Amygdala (tissue), 56 donors: ENCODE measurements around the gene RFX5.
"Not testable (repeated sequence)": the region's sequence is repeated elsewhere in the genome, so short reads cannot be mapped to it uniquely, and the experiment has no call there.

Experiments used
- DNase-seq, 56 donors: peaks; one replicate each; lab custom pipeline; 2025; lab: John Stamatoyannopoulos, UW

The RFX5 gene

DNA sequence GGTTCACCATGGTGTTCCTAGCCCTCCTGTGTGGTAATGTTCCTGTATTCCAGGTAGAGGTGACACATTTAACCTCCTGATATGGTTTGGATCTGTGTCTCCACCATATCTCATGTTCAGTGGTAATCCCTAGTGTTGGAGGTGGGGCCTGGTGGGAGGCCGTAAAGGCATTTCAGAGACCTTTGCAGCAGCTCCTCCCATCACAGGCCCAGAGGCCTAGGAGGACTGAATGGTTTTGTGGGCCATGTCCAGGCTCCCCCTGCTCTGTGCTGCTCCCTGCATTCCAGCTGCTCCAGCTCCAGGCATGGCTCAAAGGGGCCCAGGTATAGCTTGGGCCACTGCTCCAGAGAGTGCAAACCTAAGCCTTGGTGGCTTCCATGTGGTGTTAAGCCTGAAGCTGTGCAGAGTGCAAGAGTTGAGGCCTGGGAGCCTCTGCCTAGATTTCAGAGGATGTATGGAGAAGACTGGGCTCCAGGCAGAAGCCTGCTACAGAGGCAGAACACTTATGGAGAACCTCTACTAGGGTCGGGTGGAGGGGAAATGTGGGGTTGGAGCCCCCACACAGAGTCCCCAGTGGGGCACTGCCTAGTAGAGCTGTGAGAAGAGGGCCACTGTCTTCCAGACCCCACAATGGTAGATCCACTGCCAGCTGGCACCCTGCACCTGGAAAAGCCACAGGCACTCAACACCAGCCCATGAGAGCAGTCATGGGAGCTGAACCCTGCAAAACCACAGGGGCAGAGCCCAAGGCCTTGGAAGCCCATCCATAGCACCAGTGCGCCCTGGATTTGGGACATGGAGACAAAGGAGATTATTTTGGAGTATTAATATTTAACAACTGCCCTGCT lies 15.5 kb upstream of the RFX5 start:
- DNase-seq = no peak

DNA sequence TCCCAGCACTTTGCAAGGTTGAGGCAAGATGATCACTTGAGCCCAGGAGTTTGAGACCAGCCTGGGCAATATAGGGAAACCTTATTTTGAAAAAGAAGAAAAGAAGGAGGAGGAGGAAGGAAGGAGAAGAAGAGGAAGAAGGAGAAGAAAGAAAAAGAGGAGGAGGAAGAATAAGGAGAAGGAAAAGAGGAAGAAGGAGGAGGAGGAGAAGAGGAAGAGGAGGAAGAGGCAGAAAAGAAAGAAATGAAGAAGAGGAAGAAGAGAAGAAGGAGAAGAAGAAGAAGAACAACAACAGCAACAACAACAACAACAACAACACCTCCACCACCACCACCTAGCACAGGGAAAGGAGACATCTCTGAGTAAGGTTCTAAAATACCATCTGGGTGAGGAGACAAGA lies 14.8 kb upstream of the RFX5 start:
- no peak for DNase-seq

DNA sequence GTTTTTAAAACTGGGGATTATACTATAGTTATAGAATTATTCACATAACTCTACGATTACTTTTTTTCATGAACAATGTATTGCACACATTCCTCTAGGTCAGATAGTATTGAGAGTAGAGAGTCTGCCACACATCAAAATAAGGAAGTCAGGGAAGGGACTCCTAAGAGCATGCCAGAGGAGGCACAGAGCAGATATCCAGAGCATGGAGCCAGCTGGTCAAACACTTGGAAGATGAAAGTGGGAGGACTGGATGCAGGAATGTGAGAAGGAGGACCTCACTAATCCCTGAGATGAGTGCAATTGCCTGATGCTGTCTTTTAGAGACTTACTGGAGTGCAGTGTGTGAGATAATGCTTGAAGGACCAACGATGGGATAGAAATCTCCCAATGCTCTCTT lies 9.6 kb upstream of the RFX5 start:
- DNase-seq = no peak

DNA sequence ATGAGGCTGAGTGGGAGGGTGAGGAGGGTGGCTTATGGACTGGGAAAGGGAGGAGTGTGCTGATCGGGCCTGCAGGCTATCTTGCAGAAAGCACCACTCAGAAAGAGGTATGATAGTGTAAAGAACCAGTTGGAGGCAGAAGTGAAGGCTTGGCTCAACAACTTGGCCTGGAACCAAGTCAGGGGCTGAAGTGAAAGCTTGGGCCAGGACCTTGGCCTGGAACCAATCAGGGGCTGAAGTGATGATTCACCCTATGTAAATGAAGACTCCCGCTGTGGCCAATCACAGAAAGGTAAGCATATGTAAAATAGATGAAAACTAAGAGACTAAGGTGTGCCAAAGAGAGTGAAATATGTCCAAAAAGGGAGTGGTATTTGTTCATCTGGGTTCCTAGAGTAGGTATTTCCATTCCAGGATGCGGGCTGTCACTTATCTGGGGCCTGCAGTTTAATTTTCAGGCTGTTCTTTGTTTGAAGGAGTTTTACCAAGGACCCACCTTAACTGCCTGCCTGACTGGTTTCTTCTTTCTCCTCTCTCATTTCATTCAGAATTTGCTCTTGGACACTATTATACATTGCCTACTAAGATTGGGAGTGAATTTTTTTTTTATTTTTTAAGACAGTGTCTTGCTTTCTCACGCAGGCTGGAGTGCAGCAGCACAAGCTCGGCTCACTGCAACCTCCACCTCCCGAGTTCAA lies 5.1 kb upstream of the RFX5 start:
- DNase-seq = no peak

DNA sequence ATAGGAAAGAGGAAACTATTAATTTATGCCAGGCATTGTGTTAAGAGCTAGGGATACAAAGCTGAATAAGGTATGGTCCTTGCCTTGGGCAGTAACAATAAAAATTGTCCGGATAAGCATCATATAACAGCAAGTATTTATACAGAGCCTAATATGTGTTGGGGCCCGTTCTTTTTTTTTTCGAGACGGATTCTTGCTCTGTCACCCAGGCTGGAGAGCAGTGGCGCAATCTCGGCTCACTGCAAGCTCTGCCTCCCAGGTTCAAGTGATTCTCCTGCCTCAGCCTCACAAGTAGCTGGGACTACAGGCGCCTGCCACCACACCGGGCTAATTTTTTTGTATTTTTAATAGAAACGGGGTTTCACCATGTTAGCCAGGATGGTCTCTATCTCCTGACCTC lies 3.3 kb upstream of the RFX5 start:
- DNase-seq = not testable (repeated sequence)

DNA sequence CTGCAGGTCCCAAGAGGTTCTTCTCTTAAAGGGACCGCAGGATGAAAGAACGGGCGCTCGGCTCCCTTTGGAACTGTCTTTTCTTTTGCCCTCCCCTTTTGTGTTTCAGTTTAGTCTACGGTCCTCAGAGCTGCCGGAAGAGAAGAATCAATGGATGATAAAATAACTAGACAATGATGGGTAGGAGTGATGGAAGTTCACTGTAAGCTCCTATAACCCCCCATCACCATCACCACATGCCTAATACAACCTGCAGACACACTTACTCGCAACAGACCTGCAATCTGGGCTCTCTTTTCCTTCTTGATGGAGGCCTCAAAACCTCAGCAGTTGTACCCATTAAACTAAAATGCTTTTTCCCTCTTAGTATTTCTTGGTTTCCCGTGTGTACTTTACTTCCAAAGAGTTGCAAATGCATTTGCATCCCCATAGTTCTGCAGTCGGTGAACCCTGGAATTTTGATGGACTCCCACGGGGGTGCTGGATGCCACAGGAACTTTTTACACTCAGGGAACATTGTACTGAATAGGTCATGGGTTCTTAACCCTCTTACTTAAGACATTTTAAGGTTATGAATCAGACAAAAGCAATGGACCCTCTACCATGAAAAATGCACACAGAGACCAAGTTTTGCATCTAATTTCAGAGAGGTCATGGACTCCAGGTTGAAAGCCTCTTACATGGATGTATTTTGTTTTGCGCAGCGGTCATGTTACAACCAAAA lies 633 bp upstream of the RFX5 start:
- DNase-seq = no peak

DNA sequence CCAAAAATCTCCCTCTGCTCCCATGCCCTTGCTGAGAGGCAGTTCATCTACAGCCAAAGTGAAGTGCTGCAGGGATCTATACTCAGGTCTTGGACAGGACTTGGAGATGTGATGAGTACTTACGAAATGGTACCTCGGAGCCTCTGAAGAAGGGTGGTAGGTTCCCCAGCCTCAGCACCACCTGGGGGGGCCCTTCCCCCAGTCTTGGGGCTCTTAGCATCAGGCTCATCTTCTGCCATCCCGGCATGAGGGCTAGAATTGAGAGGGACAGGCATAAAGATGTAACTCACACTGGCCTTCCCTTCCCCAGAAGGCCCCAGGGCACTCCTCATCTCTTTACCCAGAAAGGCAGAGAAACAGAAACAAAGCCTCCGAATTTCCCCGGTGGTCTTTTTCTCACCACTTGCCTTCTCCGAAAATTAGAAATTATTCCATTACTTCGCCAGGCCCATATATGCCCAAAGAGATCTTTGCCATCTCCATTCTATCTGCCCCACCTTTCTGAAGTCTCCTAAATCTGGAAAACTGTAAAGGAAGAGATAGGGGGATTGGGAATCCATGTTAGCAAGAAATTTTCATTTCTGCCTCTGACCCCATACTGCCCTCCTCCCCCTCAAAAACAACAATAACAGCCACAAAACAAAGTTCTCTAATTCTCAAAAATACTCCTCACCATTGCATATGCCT lies 827 bp downstream of the RFX5 start:
- DNase-seq = no peak

DNA sequence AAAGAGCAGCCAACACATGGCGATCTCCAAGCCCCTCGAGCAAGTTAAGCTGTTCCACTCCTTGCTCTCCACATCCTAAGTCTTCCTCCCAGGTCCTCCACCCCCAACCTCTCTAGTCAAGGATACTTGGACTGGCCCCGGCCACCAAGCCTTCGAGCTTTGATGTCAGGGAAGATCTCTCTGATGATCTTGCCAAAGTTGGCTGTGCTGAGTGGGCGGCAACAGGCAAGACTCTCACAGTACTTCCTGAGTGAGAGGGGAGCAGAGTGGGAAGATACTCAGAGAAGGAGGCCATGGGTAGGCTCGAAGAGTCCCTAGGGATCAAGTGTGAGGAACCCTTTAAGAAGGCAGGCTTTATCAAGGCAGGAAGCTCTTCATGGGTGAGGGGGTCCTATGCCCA lies 2.8 kb downstream of the RFX5 start:
- DNase-seq = no peak

DNA sequence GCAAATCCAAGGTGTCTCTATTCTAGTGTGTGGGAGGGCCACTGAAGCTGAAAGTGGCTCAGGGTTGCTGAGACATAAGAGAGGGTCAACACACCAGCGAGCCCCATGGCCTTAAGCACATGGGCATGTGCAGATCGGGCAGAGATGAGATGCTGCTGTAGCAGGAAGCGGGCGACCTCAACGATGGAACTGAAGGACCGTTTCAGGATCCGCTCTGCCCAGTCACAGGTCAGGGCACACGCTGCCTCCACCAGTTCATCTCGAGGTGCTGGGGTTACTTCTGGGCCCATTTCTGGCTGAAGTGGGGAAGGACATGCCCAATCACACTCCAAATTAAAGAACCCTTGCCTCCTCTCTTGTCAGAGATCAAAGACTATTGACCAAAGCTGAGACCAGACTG lies 3.5 kb downstream of the RFX5 start:
- no peak for DNase-seq

DNA sequence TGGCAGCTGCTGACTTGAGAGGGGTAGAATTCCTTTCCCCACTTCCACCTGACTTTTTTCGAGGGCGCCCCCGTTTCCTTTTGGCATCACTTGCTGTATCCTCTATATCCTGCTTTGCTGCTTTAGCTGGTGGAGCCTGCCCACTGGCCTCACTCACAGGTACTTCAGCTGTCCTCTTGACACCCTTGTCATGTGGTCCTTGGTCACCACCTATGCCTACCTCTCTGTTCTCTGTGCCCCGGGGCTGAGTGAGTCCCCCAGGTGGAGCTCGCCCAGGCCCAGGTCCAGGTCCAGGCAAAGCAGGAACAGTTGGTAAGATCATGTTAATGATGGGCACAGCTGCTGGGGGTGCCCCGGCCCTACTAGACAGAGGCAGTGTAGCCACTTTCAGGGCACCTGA lies 4.5 kb downstream of the RFX5 start:
- DNase-seq = no peak

DNA sequence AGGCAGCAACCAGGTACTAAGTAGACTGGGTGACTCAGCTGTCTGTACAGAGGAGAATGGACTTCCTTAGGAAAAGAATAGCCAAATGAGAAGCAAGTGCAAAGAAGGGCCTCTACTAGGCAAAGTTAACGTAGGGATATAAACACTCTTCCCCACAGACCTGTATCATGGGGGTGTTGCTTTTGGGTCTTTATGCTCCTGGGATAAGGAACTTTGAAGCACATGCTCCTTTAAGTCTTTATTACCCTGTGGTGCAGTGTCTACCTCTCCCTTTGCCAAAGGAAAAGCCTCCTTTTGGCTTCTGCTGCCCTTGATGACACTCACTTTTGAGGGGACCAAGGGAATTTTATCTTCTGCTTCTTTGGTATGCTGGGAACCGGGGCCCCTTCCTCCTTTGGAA lies 5.0 kb downstream of the RFX5 start:
- no peak for DNase-seq

DNA sequence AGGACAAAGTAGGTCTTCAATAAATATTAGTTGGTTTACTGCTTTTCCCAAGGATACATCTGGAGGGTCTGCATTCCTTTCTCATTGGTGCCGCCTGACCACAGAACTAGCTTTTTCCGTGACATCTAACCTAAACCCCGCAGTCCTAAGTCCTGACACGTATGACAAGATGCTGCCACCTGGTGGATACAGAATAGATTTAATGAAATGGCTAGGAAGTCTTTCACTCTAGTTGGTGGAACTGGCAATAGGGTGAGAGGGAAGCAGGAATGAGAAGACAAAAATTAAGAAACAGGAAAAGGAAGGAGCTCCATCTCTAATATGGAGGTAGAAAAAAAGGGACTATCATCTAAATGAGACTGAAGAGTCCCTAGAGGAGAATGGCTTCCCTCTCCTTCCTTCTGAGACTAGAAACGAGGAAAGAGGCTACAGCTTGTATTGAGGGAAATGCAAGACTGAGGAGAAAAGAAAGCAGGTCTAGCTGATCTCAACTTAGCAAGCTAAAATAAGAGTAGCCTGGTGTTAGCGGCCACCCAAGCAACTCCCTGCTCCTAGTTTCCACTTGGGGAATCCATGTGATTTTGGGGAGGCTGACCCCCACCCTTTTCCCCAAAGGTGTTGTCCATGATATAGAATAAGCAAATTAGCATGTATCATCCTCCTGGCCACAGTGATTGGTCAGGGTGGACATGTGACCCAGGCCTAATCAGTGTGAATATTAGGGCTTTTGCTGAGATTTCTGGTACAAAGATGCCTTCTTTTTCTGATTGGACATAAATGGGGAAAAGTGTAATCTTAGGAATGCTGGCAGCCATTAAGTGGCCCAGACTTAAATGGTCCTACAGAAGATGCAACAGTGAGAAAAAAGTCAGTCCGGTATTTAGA lies 5.9 kb downstream of the RFX5 start:
- peak in 35 of 56 donors; percentile 1 to 74 (median 29) for DNase-seq

DNA sequence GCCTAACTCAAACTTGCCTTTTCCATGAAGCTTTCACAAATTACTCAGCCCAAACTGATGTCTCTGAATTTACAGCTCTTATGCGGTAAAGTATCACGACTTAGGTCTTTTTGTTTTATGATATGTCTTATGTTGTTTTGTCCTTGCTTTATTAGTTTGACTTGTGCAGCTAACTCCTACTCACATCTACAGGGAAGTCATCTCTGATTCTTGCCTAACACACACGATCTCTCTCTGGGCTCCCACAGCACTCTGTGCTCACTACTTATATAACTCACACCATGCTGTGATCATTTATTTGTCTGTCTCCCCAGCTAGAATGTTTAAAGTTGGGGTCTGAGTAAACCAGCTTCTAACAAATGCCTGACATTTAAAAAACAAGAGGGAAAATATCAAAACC lies 10.5 kb downstream of the RFX5 start:
- DNase-seq = no peak

DNA sequence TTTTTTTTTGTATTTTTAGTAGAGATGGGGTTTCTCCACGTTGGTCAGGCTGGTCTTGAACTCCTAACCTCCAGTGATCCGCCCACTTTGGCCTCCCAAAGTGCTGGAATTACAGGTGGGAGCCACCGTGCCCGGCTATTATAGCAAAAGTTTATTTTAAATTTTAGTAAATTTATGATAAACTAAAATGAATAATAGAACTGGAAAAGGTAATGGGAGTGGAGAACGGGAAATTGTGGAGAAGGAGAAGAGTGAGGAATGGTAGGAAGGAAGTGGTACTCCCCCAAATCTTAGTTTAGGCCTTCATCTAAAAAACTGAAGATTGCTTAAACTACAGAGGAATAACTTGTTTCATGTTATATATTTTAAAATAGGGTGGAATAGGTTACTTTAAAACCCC lies 12.2 kb downstream of the RFX5 start:
- no peak for DNase-seq

DNA sequence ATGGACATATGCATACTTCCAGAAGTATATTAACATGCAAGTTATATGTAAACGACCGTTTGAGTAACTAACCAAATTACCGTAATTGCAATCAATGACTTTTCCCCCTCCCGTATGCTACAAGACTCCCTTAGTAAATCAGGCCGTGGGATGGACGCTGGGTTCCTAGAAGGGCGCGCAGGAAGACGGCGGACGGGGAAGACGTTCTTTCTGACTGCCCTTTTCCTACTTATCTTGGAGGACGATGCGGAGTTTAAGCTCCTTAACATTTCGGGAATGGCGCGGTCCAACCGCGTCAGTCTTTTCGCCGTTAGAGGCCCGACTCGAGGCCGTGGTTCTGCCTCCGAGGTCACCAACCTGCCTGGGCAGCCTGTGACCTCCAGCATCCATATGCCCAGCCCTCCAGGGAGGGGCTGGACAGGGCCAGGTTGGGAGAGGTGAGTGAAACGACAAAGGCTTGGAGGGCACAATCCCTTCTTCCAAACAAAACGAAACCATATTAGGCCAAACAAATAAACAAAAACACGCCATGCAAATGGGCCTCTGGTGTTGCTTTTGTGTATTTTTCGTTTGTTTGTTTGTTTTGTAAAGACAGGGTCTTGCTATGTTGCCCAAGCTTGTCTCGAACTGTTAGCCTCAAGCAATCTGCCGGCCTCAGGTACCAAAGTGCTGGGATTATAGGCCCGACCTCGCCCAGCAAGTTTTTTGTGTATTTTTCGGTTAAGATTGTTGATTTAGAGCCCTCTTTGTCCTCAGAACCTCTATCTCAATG lies 19.0 kb downstream of the RFX5 start:
- DNase-seq = peak in 16 of 56 donors; percentile 10 to 66 (median 44)

DNA sequence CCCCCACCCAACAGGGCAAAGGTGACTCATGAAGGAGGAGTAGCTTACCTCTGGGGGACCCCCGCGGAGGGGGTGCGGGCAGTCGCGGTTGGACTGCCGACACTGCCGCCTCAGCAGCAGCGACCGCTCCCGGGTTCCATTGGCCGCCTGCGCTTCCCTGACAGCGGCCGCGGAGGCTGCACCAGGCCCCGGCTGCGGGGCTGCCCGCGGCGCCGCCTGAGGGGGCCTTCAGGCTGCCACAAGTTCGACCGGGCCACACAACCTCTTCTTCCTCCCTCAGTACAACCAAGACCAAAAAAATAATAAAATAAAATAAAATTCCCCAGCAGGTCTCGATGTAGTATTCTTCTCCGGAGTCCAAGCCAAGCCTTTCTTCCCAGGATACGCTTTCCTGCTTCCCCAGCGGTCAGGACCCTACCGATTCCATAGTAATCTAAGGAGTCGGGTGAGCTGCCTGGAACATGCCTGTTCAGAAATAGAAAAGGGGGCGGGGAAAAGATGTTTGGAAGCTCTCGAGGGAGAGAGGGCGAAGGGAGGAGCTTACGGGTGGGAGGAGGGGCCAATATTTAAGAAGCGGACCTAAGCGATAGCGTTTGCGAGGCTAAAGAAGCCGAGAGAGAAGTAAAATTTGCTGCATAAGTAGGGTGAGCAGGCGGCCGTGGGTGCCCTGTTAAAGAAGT lies 19.7 kb downstream of the RFX5 start, which contains the start of gene PI4KB:
Gene PI4KB (minus strand): TSS at position 194 of the 680 bp plus-strand sequence. CDS start 10,935 bp downstream, outside the sequence.
- DNase-seq = peak; percentile 38 to 96 (median 85)

DNA sequence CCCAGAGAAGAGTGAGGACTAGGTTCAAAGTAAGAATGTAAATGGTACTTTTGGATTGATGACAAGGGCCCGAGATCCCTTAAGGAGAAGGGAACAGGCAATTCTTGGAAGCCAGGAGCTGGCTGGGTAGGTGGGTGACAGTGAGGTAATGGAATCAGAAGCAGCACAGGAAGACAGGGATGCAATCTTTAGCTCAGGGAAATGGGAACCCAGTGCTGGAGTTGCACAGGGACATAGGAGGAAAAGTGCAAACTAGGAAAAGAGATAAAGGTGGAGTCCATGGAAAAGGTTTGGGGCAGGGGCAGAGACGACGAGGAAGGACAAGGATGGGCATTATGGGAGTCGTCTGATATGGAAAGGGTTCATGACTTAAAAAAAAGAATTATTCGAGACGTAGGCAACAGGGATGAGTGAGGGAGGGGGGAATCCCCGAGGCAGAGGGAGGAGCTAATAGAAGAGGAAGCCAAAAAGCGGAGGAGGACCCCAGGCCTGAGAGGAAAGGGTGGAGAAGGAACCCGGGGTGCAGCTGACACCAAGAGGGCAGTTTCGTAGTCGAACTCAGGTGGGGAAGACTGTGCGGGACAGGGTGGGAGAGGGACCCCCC lies 20.3 kb downstream of the RFX5 start:
- DNase-seq = peak in 23 of 56 donors; percentile 31 to 75 (median 53)
